BLaER1 (cell line): ENCODE measurements around the gene CRISP1.

Source experiments
- H3K27ac ChIP-seq: shearing (Covaris generic); formaldehyde crosslinking; 2 replicates; pipeline ENCODE4 v1.8.1; 2022
- H3K27me3 ChIP-seq: shearing (Covaris generic); formaldehyde crosslinking; 2 replicates; pipeline ENCODE4 v1.8.1; 2022
- H3K36me3 ChIP-seq: shearing (Covaris generic); formaldehyde crosslinking; 2 replicates; pipeline ENCODE4 v1.8.1; 2022
- H3K4me1 ChIP-seq: shearing (Covaris generic); formaldehyde crosslinking; 2 replicates; pipeline ENCODE4 v1.8.1; 2022
- H3K4me2 ChIP-seq: shearing (Covaris generic); formaldehyde crosslinking; 2 replicates; pipeline ENCODE4 v1.8.1; 2022
- H3K4me3 ChIP-seq: shearing (Covaris generic); formaldehyde crosslinking; 2 replicates; pipeline ENCODE4 v1.8.1; 2022
- H3K9ac ChIP-seq: shearing (Covaris generic); formaldehyde crosslinking; 2 replicates; pipeline ENCODE4 v1.8.1; 2022
- H3K9me3 ChIP-seq: shearing (Covaris generic); formaldehyde crosslinking; 2 replicates; pipeline ENCODE4 v1.8.1; 2022
- H4K20me1 ChIP-seq: shearing (Covaris generic); formaldehyde crosslinking; 2 replicates; pipeline ENCODE4 v1.8.1; 2022
- Cebpa-rat ChIP-seq: shearing (Covaris generic); IDR thresholded peaks from 2 replicates; pipeline ENCODE4 v1.8.1; 2022

Gene CRISP1

DNA sequence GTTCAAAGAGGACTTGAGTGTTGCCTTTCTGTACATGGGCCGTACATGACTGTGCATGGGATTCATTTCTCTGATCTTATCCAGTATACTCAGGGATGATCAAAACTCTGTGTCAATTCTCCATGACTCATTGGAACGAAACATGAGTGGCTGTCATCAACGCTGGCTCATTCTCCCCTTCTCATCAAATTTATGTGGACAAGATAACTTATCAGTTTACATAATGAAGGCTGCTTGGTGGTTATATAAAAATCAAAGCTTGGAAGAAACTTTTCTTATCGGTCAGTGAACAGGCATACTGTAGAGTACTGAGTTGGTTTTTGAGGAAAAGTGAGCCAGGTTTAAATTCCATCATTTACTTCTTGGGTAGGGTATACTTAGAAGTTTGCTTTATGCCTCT is 24.9 kb downstream of the CRISP1 start:
- Histone ChIP-seq H3K27me3 (no peaks in the 10 kb centered on the region), H3K36me3 (no peaks in the 10 kb centered on the region), H3K4me2 (no peak overlapping the region), H3K4me1 (no peaks in the 10 kb centered on the region), H3K9ac (no peak overlapping the region), H4K20me1 (no peaks in the 10 kb centered on the region), H3K4me3 (no peak overlapping the region), H3K9me3 (no peaks in the 10 kb centered on the region), H3K27ac (no peak overlapping the region)
- TF ChIP-seq Cebpa-rat = no peak

DNA sequence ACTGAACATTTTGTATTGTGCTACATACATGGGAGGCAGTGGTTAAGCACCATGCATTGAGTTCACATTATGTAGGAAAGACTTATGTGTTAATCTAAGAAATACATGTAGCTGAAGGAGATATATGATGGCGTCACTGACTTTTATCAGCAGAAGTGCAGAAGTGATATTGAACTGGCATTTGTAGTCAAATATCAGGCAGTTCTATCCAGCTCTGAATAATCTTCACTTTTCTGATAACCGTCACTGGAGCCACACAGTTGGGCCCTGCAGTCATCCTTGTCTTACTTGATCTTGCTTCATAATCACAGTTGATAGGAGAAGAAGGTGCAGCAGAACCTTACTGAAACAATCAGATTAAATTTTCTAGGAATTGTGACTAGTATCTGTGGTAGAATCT is 26.4 kb downstream of the CRISP1 start:
- Histone ChIP-seq H3K4me2 (no peak overlapping the region), H3K9ac (no peak overlapping the region), H4K20me1 (no peaks in the 10 kb centered on the region), H3K36me3 (no peaks in the 10 kb centered on the region), H3K9me3 (no peaks in the 10 kb centered on the region), H3K4me1 (no peaks in the 10 kb centered on the region), H3K27ac (no peak overlapping the region), H3K4me3 (no peak overlapping the region), H3K27me3 (no peaks in the 10 kb centered on the region)
- no peak for TF ChIP-seq Cebpa-rat

DNA sequence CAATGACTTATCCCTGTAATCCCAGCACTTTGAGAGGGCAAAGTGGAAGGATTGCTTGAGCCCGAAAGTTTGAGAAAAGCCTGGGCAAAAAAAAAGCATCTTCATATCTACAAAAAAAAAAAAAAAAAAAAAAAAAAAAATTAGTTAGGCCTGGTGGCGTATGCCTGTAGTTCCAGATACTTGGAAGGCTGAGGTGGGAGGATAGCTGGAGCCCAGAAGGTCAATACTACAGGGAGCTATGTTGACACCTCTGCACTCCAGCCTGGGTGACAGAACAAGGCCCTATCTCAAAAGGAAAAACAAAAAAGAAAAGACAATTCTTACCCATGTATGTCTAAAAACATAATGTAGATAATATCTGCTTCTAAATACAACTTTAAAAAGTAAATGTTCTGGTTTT is 27.2 kb downstream of the CRISP1 start:
- H3K4me3 ChIP-seq = no peak overlapping the region
- no peaks in the 10 kb centered on the region for H3K4me1 ChIP-seq
- H3K4me2 ChIP-seq = no peak overlapping the region
- no peaks in the 10 kb centered on the region for H3K9me3 ChIP-seq
- TF ChIP-seq Cebpa-rat = no peak
- no peak overlapping the region for H3K27ac ChIP-seq
- H3K27me3 ChIP-seq = no peaks in the 10 kb centered on the region
- no peaks in the 10 kb centered on the region for H3K36me3 ChIP-seq
- no peaks in the 10 kb centered on the region for H4K20me1 ChIP-seq
- no peak overlapping the region for H3K9ac ChIP-seq

DNA sequence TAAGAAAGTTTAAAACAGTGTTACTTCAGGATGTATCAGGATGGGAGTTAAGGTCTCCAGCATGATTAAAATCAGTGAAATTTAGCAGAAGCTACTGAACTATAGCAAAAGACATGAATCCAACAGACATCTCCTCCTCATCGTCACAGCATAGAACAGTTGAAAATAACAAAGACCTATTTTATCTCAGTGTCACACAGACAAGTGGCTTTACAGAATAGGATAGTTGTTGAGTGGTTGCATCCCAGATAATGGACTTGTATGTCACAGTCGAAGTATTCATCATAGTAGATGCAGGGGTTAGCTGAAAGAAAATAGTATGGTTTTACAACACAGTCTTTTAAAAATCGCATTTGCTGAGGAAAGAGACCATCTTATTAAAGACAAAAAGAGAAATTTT is 31.2 kb downstream of the CRISP1 start:
- H3K27me3 ChIP-seq = no peaks in the 10 kb centered on the region
- H4K20me1 ChIP-seq = no peaks in the 10 kb centered on the region
- TF ChIP-seq Cebpa-rat = no peak
- no peak overlapping the region for H3K9ac ChIP-seq
- H3K27ac ChIP-seq = no peak overlapping the region
- no peaks in the 10 kb centered on the region for H3K4me1 ChIP-seq
- H3K36me3 ChIP-seq = no peaks in the 10 kb centered on the region
- no peak overlapping the region for H3K4me2 ChIP-seq
- H3K4me3 ChIP-seq = no peak overlapping the region
- H3K9me3 ChIP-seq = no peaks in the 10 kb centered on the region

DNA sequence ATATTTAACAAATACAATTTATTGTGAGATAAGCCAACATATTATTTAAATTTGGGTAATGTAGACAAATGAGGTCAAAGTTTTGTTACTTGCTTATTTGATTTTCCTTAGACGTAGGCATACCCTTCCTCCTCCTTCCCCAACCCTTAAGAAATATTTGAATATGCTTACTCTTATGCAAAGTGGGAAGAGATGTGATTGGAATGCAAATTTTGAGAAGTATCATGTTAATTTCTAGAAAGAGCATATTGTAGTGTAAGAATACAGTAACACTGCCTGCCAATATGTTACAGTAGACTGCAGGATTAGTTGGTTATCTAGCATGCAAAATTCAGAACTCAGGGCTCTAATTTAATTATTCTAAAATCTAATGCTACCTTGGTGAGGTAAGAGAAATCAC is 32.9 kb downstream of the CRISP1 start:
- Histone ChIP-seq H3K4me2 (no peak overlapping the region), H3K36me3 (no peaks in the 10 kb centered on the region), H3K27ac (no peak overlapping the region), H3K27me3 (no peaks in the 10 kb centered on the region), H3K4me3 (no peak overlapping the region), H3K9ac (no peak overlapping the region), H3K9me3 (no peaks in the 10 kb centered on the region), H4K20me1 (no peaks in the 10 kb centered on the region), H3K4me1 (no peaks in the 10 kb centered on the region)
- no peak for TF ChIP-seq Cebpa-rat

DNA sequence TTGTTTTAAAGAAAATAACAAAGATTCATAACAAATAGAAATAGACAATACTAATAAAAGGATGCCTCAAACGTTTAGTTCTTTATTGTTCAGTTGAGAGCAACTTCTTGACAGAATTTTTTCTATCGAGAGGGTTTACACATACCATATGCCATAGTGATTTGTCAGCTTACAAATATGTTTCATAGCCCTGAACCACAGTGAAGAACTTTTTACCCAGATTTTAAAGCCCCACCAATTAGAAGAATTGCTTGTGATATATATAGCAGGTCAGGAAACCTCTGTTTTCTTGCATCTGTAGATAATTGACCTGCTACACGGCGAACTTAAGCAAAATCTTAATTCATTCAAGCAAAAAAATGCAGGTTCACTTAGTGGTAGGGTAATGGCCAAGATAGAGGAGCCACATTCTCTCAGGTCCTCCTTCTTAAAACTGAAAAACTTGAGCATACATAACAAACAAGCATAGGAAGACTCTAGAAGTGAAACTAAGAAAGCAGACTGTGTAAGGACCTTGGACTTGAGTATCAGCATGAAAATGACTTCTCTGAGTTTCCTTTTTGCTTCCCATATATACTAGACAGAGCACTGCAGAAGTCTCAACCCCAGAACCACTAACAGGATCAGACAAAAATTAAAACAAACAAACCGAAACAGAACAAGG is 39.5 kb downstream of the CRISP1 start:
- no peaks in the 10 kb centered on the region for H3K4me1 ChIP-seq
- no peak overlapping the region for H3K9ac ChIP-seq
- no peaks in the 10 kb centered on the region for H3K27me3 ChIP-seq
- no peaks in the 10 kb centered on the region for H4K20me1 ChIP-seq
- TF ChIP-seq Cebpa-rat = no peak
- no peaks in the 10 kb centered on the region for H3K9me3 ChIP-seq
- H3K4me3 ChIP-seq = no peak overlapping the region
- no peaks in the 10 kb centered on the region for H3K36me3 ChIP-seq
- H3K4me2 ChIP-seq = peak overlapping the region; percentile 56
- H3K27ac ChIP-seq = no peak overlapping the region

DNA sequence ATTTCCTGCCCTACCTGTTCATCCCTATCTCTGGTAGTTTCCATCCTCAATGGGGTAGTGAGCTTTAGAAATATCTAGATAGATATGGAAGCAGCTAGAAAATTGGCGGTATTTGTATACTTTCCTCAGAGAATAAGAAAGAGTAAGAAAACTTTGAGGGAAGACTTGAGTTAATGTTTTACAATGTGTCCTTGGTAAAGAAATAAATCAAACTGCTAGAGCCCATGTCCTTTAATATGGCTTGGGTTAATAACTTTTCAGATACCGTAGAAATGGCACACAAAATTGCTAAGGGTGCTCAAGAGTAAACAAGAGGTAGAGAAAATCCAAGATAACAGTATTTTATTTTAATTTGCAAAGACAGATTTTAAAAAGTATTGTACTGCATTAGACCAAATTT is 51.2 kb downstream of the CRISP1 start:
- Histone ChIP-seq H3K27ac (no peak overlapping the region), H3K4me2 (no peak overlapping the region), H4K20me1 (no peaks in the 10 kb centered on the region), H3K4me3 (no peak overlapping the region), H3K36me3 (no peaks in the 10 kb centered on the region), H3K9me3 (no peaks in the 10 kb centered on the region), H3K27me3 (no peaks in the 10 kb centered on the region), H3K4me1 (no peaks in the 10 kb centered on the region), H3K9ac (no peak overlapping the region)
- no peak for TF ChIP-seq Cebpa-rat

DNA sequence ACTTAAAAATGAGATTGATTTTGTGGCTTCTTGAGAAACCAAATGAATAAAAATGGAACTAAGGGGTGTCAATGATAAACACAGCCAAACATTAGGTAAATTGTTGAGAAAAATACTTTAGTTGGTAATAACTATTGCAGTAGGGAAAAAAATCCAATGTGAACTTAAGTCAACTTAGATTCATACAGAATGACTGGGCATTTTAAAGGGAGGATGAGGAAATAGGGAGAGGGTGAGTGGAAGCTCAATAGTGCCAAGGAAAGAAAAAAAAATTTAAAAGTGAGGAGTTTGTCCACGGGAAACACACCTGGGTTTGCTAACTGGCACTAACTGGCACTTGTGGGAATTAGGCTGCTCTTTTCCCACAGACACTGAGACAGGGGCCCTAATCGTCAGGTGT is 53.1 kb downstream of the CRISP1 start:
- H3K27ac ChIP-seq = no peak overlapping the region
- no peaks in the 10 kb centered on the region for H3K4me1 ChIP-seq
- no peaks in the 10 kb centered on the region for H4K20me1 ChIP-seq
- no peak for TF ChIP-seq Cebpa-rat
- no peaks in the 10 kb centered on the region for H3K36me3 ChIP-seq
- H3K9me3 ChIP-seq = no peaks in the 10 kb centered on the region
- no peak overlapping the region for H3K9ac ChIP-seq
- no peak overlapping the region for H3K4me3 ChIP-seq
- no peak overlapping the region for H3K4me2 ChIP-seq
- H3K27me3 ChIP-seq = no peaks in the 10 kb centered on the region

DNA sequence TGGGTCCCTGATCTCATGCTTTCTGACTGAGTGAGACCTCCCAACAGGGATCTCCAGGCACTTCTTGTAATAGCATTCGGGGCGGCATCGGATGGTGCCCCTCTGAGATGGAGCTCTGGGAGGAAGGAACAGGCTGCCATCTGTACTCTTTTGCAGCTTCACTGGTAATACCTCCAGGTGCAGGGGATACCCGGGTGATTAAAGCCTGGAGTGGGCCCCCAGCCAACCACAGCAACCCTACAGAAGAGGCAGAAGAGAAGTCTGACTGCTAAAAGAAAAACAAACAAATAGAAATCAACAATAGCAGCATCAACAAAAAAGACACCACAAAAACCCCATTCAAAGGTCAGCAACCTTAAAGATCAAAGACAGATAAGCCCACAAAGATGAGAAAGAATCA is 60.2 kb downstream of the CRISP1 start:
- Histone ChIP-seq H3K27me3 (no peaks in the 10 kb centered on the region), H3K36me3 (no peaks in the 10 kb centered on the region), H3K4me3 (no peak overlapping the region), H3K4me2 (0 out of 2 replicates have a peak overlapping the region, but pooled peaks have one; percentile 16), H3K27ac (no peak overlapping the region), H3K9ac (no peak overlapping the region), H3K9me3 (no peaks in the 10 kb centered on the region), H3K4me1 (0 out of 2 replicates have a peak, but pooled peaks cover 6% of the 10 kb centered on the region), H4K20me1 (no peaks in the 10 kb centered on the region)
- no peak for TF ChIP-seq Cebpa-rat

DNA sequence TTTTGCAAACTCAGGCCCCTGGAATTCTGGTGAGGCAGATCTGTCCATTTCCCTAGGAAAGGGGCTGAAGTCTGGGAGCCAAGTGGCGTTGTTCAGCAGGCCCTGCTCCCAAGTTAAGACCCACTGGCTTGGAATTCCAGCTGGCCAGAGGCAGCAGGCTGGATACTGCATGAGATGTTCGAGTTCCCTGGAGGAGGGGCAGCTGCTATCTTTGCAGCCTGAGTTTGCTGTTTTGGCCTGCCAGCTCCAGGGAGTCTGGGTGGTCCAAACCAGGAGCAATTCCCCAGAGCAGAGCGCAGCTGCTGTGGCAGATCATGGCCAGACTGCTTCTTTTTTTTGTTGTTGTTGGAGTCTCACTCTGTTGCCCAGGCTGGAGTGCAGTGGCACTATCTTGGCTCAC is 61.1 kb downstream of the CRISP1 start:
- 0 out of 2 replicates have a peak, but pooled peaks cover 6% of the 10 kb centered on the region for H3K4me1 ChIP-seq
- no peak overlapping the region for H3K27ac ChIP-seq
- no peak overlapping the region for H3K4me3 ChIP-seq
- H3K36me3 ChIP-seq = no peaks in the 10 kb centered on the region
- no peak overlapping the region for H3K9ac ChIP-seq
- H3K9me3 ChIP-seq = no peaks in the 10 kb centered on the region
- TF ChIP-seq Cebpa-rat = no peak
- no peaks in the 10 kb centered on the region for H3K27me3 ChIP-seq
- H4K20me1 ChIP-seq = no peaks in the 10 kb centered on the region
- no peak overlapping the region for H3K4me2 ChIP-seq

DNA sequence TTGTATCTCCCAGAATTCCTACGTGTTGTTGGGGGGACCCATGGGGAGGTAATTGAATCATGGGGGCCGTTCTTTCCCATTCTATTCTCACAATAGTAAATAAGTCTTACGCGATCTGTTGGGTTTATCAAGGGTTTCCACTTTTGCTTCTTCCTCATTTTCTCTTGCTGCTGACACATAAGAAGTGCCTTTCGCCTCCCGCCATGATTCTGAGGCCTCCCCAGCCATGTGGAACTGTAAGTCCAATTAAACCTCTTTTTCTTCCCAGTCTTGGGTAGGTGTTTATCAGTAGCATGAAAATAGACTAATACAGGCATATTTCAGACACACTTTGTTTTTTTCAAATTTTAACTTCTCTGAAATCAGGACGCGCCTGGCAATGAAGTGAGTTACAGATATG is 64.8 kb downstream of the CRISP1 start:
- H3K4me3 ChIP-seq = no peak overlapping the region
- no peak for TF ChIP-seq Cebpa-rat
- H3K27ac ChIP-seq = no peak overlapping the region
- H3K36me3 ChIP-seq = no peaks in the 10 kb centered on the region
- 0 out of 2 replicates have a peak, but pooled peaks cover 6% of the 10 kb centered on the region for H3K4me1 ChIP-seq
- H3K9ac ChIP-seq = no peak overlapping the region
- H3K9me3 ChIP-seq = no peaks in the 10 kb centered on the region
- H4K20me1 ChIP-seq = no peaks in the 10 kb centered on the region
- no peak overlapping the region for H3K4me2 ChIP-seq
- H3K27me3 ChIP-seq = no peaks in the 10 kb centered on the region
